ENCODE data around the gene AKAP12. TPM values are rescaled to one million over a fixed set of nuclear protein-coding genes. Genes with fewer than 3 reads are reported as not detected.

The AKAP12 gene
- total RNA-seq, 1 donor from 2014 or later = 736 TPM

GRCh38 chr6:151280859-151281258, 41.1 kb downstream of the AKAP12 start:
- H3K4me3 Mint-ChIP-seq = no peak overlapping the region

GRCh38 chr6:151284012-151284411, 44.2 kb downstream of the AKAP12 start:
- TF ChIP-seq CTCF (IDR thresholded peaks at IDR 0.05; ENCODE audit: unreplicated experiment) = no peak
- Mint-ChIP-seq H3K27me3 (ENCODE audit: low read depth) (no peaks in the 10 kb centered on the region), H3K4me3 (no peak overlapping the region), H3K9me3 (no peaks in the 10 kb centered on the region), H3K27ac (peak overlapping the region; percentile 96), H3K4me1 (peaks cover 78% of the 10 kb centered on the region), H3K36me3 (peaks cover 12% of the 10 kb centered on the region)
- no peak for DNase-seq (ENCODE audit: low spot score in 2 of 2, unreplicated experiment in 2 of 2)

More at GRCh38 chr6:151280859-151281258, 41.1 kb downstream of the AKAP12 start:
- H3K27me3 Mint-ChIP-seq (ENCODE audit: low read depth) = no peaks in the 10 kb centered on the region
- H3K9me3 Mint-ChIP-seq = no peaks in the 10 kb centered on the region
- H3K36me3 Mint-ChIP-seq = peaks cover 4% of the 10 kb centered on the region
- peak overlapping the region; percentile 96 for H3K27ac Mint-ChIP-seq
- no peak for TF ChIP-seq CTCF (IDR thresholded peaks at IDR 0.05; ENCODE audit: unreplicated experiment)
- H3K4me1 Mint-ChIP-seq = peaks cover 85% of the 10 kb centered on the region
- DNase-seq (ENCODE audit: low spot score in 2 of 2, unreplicated experiment in 2 of 2) = no peak

GRCh38 chr6:151284548-151285017, 44.8 kb downstream of the AKAP12 start:
- H3K4me3 Mint-ChIP-seq = no peak overlapping the region
- peaks cover 12% of the 10 kb centered on the region for H3K36me3 Mint-ChIP-seq
- TF ChIP-seq CTCF (IDR thresholded peaks at IDR 0.05; ENCODE audit: unreplicated experiment) = no peak
- no peaks in the 10 kb centered on the region for H3K27me3 Mint-ChIP-seq (ENCODE audit: low read depth)
- peaks cover 78% of the 10 kb centered on the region for H3K4me1 Mint-ChIP-seq
- no peak for DNase-seq (ENCODE audit: low spot score in 2 of 2, unreplicated experiment in 2 of 2)
- H3K9me3 Mint-ChIP-seq = no peaks in the 10 kb centered on the region
- peak overlapping the region; percentile 96 for H3K27ac Mint-ChIP-seq

- no peaks in the 10 kb centered on the region for H3K27me3 Mint-ChIP-seq (ENCODE audit: low read depth)
- no peak overlapping the region for H3K4me3 Mint-ChIP-seq
- no peak for DNase-seq (ENCODE audit: low spot score in 2 of 2, unreplicated experiment in 2 of 2)
- H3K36me3 Mint-ChIP-seq = peaks cover 17% of the 10 kb centered on the region
- H3K27ac Mint-ChIP-seq = peak overlapping the region; percentile 96
- no peaks in the 10 kb centered on the region for H3K9me3 Mint-ChIP-seq
- peaks cover 80% of the 10 kb centered on the region for H3K4me1 Mint-ChIP-seq
- no peak for TF ChIP-seq CTCF (IDR thresholded peaks at IDR 0.05; ENCODE audit: unreplicated experiment)
These were observed 45.4 kb downstream of the AKAP12 start for GRCh38 chr6:151285122-151285521.

- Mint-ChIP-seq H3K4me3 (no peak overlapping the region), H3K4me1 (peaks cover 83% of the 10 kb centered on the region), H3K36me3 (peaks cover 22% of the 10 kb centered on the region), H3K27ac (peak overlapping the region; percentile 96), H3K27me3 (ENCODE audit: low read depth) (no peaks in the 10 kb centered on the region), H3K9me3 (no peaks in the 10 kb centered on the region)
- no peak for TF ChIP-seq CTCF (IDR thresholded peaks at IDR 0.05; ENCODE audit: unreplicated experiment)
- no peak for DNase-seq (ENCODE audit: low spot score in 2 of 2, unreplicated experiment in 2 of 2)
These were observed 46.4 kb downstream of the AKAP12 start for GRCh38 chr6:151286214-151286613.
